Astrocyte (in vitro differentiated cells and primary cell): ENCODE results near the gene MXRA8.

ENCODE experiments used
- CTCF ChIP-seq: IDR thresholded peaks from 2 replicates; pipeline ENCODE4 v1.5.1; 2011; ENCODE audit warnings: low read depth, mild to moderate bottlenecking, inconsistent platforms, low read length, moderate library complexity; ENCODE audit not compliant: insufficient read depth
- EZH2 ChIP-seq: IDR thresholded peaks from 2 replicates; pipeline ENCODE4 v1.6.1; 2012; ENCODE audit warnings: mild to moderate bottlenecking, low read length, inconsistent platforms; ENCODE audit not compliant: insufficient read depth

DNA sequence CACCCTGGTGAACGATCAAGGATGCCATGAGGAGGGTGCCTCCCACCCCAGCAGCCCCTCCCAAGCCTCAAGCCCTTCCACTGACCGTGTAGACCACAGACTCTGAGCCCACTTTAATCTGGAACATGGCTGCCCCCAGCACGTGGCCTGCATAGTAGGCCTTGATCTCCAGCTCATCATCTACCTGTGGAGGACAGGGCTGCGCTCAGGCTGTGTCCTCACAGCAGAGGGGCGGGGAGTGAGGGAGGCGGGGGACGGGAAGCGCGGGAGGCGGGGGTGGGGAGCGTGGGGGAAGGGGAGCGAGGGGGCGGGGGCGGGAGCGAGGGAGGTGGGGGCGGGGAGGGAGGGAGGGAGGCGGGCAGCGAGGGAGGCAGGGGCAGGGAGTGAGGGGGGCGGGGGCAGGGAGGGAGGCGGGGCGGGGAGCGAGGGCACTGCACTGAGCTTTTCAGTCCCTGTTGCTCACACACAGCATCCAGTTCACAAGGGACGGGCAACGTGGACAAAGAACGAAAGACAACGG is 42.9 kb downstream of the MXRA8 start:
- TF ChIP-seq CTCF: no peak
- no peak for TF ChIP-seq EZH2
